K562 (cell line): ENCODE data around the gene SLC25A53. TPM values are rescaled to one million over a fixed set of nuclear protein-coding genes. Genes with fewer than 3 reads are reported as not detected.

Experiments used
- ATAC-seq: fragments of 200-7000 bp; cut with Tn5 transposase; 3 replicates; pipeline ENCODE4 v1.9.1; 2020; ENCODE audit warnings: moderate library complexity
- BruUV-seq: library from RNA; stranded (reverse); fragments of 400-500 nt; replicated peaks from 2 replicates; lab custom pipeline; 2021; lab: Mats Ljungman, UMichigan
- CTCF ChIA-PET: fragments of 300-600 bp; formaldehyde crosslinking; extraction: SDS; loops from one replicate; lab custom pipeline; 2021; ENCODE audit warnings: low intra/inter-chr PET ratio; lab: Yijun Ruan, JAX
- POLR2A ChIA-PET: fragments of 300-600, 350-650 bp; sonication (Branson Sonifier 250); formaldehyde crosslinking; extraction: SDS; loops from one replicate; lab custom pipeline; 2021; ENCODE audit warnings: antibody characterized with exemption, inconsistent platforms; lab: Yijun Ruan, JAX
- DNase-seq, 4 experiments: peaks; one replicate each; pipeline versions ENCODE4 v3.0.0 to v3.0.0-alpha.2; 2011 to 2018; ENCODE audit warnings: low spot score in 3 of 4, mixed read lengths in 3 of 4; ENCODE audit errors: extremely low read depth in 1 of 4
- FAIRE-seq: peaks from 2 replicates; lab custom pipeline; 2011; peaks lifted over from hg19 to GRCh38; lab: Jason Lieb, UNC
- H2AFZ ChIP-seq: 2 replicates; pipeline ENCODE4 v1.6.0; 2011; ENCODE audit warnings: low read depth, low read length, control low read depth, inconsistent platforms
- H3K27ac ChIP-seq: fragments of 200-600 bp; 3 replicates; pipeline ENCODE4 v1.8.0; 2011; ENCODE audit warnings: low read depth, mild to moderate bottlenecking, control low read depth, inconsistent platforms, low read length, moderate library complexity, mixed read lengths; ENCODE audit errors: extremely low read depth
- H3K27me3 ChIP-seq, 2 experiments: fragments of 300-600 bp in 1 of 2; 2 replicates in 1 of 2; 3 replicates in 1 of 2; pipeline versions ENCODE4 v1.6.0 to v1.8.0; 2011; ENCODE audit warnings: inconsistent platforms in 2 of 2, low read length in 2 of 2, mild to moderate bottlenecking in 1 of 2, mixed read lengths in 1 of 2, moderate library complexity in 1 of 2; ENCODE audit not compliant: control insufficient read depth in 2 of 2, insufficient read depth in 2 of 2
- H3K36me3 ChIP-seq: fragments of 300-600 bp; 3 replicates; pipeline ENCODE4 v1.8.0; 2011; ENCODE audit warnings: mild to moderate bottlenecking, low read length, inconsistent platforms; ENCODE audit not compliant: control insufficient read depth, insufficient read depth
- H3K4me1 ChIP-seq, 2 experiments: fragments of 200-600 bp in 1 of 2; replicated peaks in 1 of 2; 2 replicates in 1 of 2; 3 replicates in 1 of 2; pipeline versions ENCODE4 v1.5.1 to v1.8.0; 2011; ENCODE audit warnings: inconsistent platforms in 2 of 2, low read length in 2 of 2, mild to moderate bottlenecking in 1 of 2, mixed read lengths in 1 of 2, moderate library complexity in 1 of 2; ENCODE audit not compliant: control insufficient read depth in 2 of 2, insufficient read depth in 2 of 2
- H3K4me2 ChIP-seq: 2 replicates; pipeline ENCODE4 v1.6.1; 2011; ENCODE audit warnings: low read length, control low read depth, inconsistent platforms, mixed read lengths; ENCODE audit not compliant: insufficient read depth
- H3K4me3 ChIP-seq: fragments of 200-600 bp; sonication (generic), shearing (Covaris generic); 2 replicates; pipeline ENCODE4 v1.5.1; 2016; ENCODE audit warnings: control low read depth, inconsistent platforms
- H3K79me2 ChIP-seq: fragments of 200-600 bp; 3 replicates; pipeline ENCODE4 v1.8.0; 2011; ENCODE audit warnings: low read length, inconsistent platforms; ENCODE audit not compliant: control insufficient read depth, insufficient read depth
- H3K9ac ChIP-seq, 2 experiments: 2 replicates each; pipeline versions ENCODE4 v1.6.0 to v1.6.1; 2011; ENCODE audit warnings: low read depth in 2 of 2, low read length in 2 of 2, control low read depth in 1 of 2, inconsistent platforms in 1 of 2, mild to moderate bottlenecking in 1 of 2, mixed read lengths in 1 of 2; ENCODE audit not compliant: insufficient read depth in 1 of 2
- H3K9me1 ChIP-seq: one replicate; pipeline ENCODE4 v1.6.0; 2011; ENCODE audit warnings: inconsistent platforms, mild to moderate bottlenecking, low read length, moderate library complexity; ENCODE audit not compliant: control insufficient read depth, insufficient read depth
- H3K9me3 ChIP-seq: replicated peaks from 2 replicates; pipeline ENCODE4 v1.5.1; 2011; ENCODE audit warnings: low read depth, low read length, inconsistent platforms; ENCODE audit not compliant: control insufficient read depth, insufficient read depth
- H4K20me1 ChIP-seq: replicated peaks from 2 replicates; pipeline ENCODE4 v1.6.1; 2011; ENCODE audit warnings: low read length, inconsistent platforms, mixed read lengths; ENCODE audit not compliant: control insufficient read depth, insufficient read depth
- CTCF ChIP-seq, 3 experiments: IDR thresholded peaks in 2 of 3; conservative IDR thresholded peaks in 1 of 3; 2 replicates each; pipeline ENCODE4 v1.5.1; 2011 to 2012; ENCODE audit warnings: low read length in 3 of 3, mild to moderate bottlenecking in 3 of 3, control low read depth in 2 of 3, improper control_type of control experiment in 1 of 3, inconsistent platforms in 1 of 3, low read depth in 1 of 3, mixed read lengths in 1 of 3, moderate library complexity in 1 of 3; ENCODE audit not compliant: insufficient read depth in 2 of 3
- IRF9 ChIP-seq: fragments of 450-650 bp; IDR thresholded peaks from 2 replicates; pipeline ENCODE4 v1.6.1; 2016; ENCODE audit warnings: missing biosample characterization, missing genetic modification characterization
- RAD21 ChIP-seq, 2 experiments: fragments of 250-450 bp in 1 of 2; fragments of 450-650 bp in 1 of 2; sonication (Bioruptor Pico) in 1 of 2; formaldehyde crosslinking in 1 of 2; IDR thresholded peaks in 1 of 2; conservative IDR thresholded peaks in 1 of 2; 2 replicates each; pipeline versions ENCODE4 v1.4.0 to v1.8.0; 2020 to 2022; ENCODE audit warnings: mild to moderate bottlenecking in 2 of 2, moderate library complexity in 1 of 2
- ZNF12 ChIP-seq: sonication (generic); formaldehyde crosslinking; IDR thresholded peaks from 2 replicates; pipeline ENCODE4 v1.4.0; 2020; ENCODE audit warnings: mild to moderate bottlenecking, missing genetic modification reagents
- WGBS: fragments of 100-300 bp; shearing (Covaris generic); methylation state at CpG from one replicate; pipeline ENCODE4 v1.1.6; 2016; ENCODE audit warnings: low coverage, mixed read lengths; ENCODE audit not compliant: insufficient coverage; ENCODE audit errors: missing lambda C conversion rate; 5-methylcytosine and 5-hydroxymethylcytosine counted together
- in situ Hi-C: fragments of 300-500 bp; cut with MboI; formaldehyde crosslinking; loops from 4 replicates; pipeline ENCODE4 v1.15.0; 2018; ENCODE audit warnings: inconsistent platforms, mixed read lengths
- intact Hi-C: fragments of 100-400 bp; cut with micrococcal nuclease; formaldehyde crosslinking; loops from 2 replicates; pipeline ENCODE4 v1.14.2; 2022
- polyA plus RNA-seq, 8 experiments: library from polyadenylated mRNA; depleted of rRNA in 4 of 8; stranded (reverse) in 5 of 8; unstranded in 3 of 8; fragments of >200 nt; fragmentation: Nextera tagmentation in 2 of 8; fragmentation: Illumina TruSeq in 1 of 8; extraction: Ambion mirVana in 2 of 8; extraction: Trizol in 1 of 8; gene quantifications; 2 replicates each; pipeline versions ENCODE4 v1.2.1 to v1.2.3, GENCODE V29; 2011 to 2014; ENCODE audit warnings: inconsistent platforms in 1 of 8, missing spikeins in 1 of 8
- total RNA-seq, 7 experiments: library from RNA; depleted of rRNA in 6 of 7; stranded (reverse); fragments of >200 nt in 6 of 7; fragmentation: Illumina TruSeq in 2 of 7; extraction: Trizol in 2 of 7; gene quantifications; 2 replicates each; pipeline versions ENCODE4 v1.2.1 to v1.2.3, GENCODE V29; 2011 to 2021; ENCODE audit warnings: low replicate concordance in 1 of 7
- TF ChIP-seq, protein P1 (sequence below), 2 experiments: fragments of 450-650 bp; formaldehyde crosslinking in 1 of 2; IDR thresholded peaks; 2 replicates each; pipeline versions ENCODE4 v1.4.0 to v1.6.1; 2014 to 2020; ENCODE audit warnings: mild to moderate bottlenecking in 2 of 2, borderline replicate concordance in 1 of 2, low read depth in 1 of 2

The SLC25A53 gene
- total and polyA plus RNA-seq, 9 of the 15 experiments (the other 6 are each of a cell fraction or from before 2014, with no cell fraction given), result 2.4 to 8.6 (median 5.6) TPM

GRCh38 chrX:104195489-104196084, 38.8 kb upstream of the SLC25A53 start:
- Histone ChIP-seq H3K27ac (no peak overlapping the region), H3K79me2 (no peaks in the 10 kb centered on the region), H3K9me1 (no peaks in the 10 kb centered on the region), H3K9ac (no peak overlapping the region), H3K9me3 (no peaks in the 10 kb centered on the region), H2AFZ (no peak overlapping the region), H4K20me1 (no peaks in the 10 kb centered on the region), H3K4me2 (no peak overlapping the region), H3K36me3 (peaks cover 27% of the 10 kb centered on the region; the same call in 2 of the 3 replicates), H3K27me3 (no peaks in the 10 kb centered on the region), H3K4me3 (no peak overlapping the region), H3K4me1 (no peaks in the 10 kb centered on the region)
- no TSS peak for BruUV-seq
- WGBS, result 100% methylated on average over 1 of the region's 1 CpG
- TF ChIP-seq ZNF12 (CRISPR knock-in tag), result no peak
- peak in 1 of 2 experiments; percentile 37; a peak in 3 of 4 replicates for TF ChIP-seq RAD21 (CRISPR knock-in tag; conservative IDR thresholded peaks at IDR 0.05 in 1 of 2, IDR thresholded peaks at IDR 0.05 in 1 of 2)
- TF ChIP-seq CTCF (IDR thresholded peaks at IDR 0.05 in 2 of 3, conservative IDR thresholded peaks at IDR 0.05 in 1 of 3; ENCODE audit: insufficient read depth in 2 of 3, low read depth in 1 of 3, low read length in 3 of 3), result peak; percentile 34 to 68 (median 57); a peak in 5 of 6 replicates
- TF ChIP-seq, protein P1, sequence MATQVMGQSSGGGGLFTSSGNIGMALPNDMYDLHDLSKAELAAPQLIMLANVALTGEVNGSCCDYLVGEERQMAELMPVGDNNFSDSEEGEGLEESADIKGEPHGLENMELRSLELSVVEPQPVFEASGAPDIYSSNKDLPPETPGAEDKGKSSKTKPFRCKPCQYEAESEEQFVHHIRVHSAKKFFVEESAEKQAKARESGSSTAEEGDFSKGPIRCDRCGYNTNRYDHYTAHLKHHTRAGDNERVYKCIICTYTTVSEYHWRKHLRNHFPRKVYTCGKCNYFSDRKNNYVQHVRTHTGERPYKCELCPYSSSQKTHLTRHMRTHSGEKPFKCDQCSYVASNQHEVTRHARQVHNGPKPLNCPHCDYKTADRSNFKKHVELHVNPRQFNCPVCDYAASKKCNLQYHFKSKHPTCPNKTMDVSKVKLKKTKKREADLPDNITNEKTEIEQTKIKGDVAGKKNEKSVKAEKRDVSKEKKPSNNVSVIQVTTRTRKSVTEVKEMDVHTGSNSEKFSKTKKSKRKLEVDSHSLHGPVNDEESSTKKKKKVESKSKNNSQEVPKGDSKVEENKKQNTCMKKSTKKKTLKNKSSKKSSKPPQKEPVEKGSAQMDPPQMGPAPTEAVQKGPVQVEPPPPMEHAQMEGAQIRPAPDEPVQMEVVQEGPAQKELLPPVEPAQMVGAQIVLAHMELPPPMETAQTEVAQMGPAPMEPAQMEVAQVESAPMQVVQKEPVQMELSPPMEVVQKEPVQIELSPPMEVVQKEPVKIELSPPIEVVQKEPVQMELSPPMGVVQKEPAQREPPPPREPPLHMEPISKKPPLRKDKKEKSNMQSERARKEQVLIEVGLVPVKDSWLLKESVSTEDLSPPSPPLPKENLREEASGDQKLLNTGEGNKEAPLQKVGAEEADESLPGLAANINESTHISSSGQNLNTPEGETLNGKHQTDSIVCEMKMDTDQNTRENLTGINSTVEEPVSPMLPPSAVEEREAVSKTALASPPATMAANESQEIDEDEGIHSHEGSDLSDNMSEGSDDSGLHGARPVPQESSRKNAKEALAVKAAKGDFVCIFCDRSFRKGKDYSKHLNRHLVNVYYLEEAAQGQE (IDR thresholded peaks at IDR 0.05; ENCODE audit: borderline replicate concordance), result 0 out of 2 replicates have a peak, but pooled peaks have one; percentile 4
- TF ChIP-seq, protein P1 (CRISPR knock-in tag; IDR thresholded peaks at IDR 0.05; ENCODE audit: low read depth), result no peak
- no peak for TF ChIP-seq IRF9 (tag)
- intact Hi-C loops, result loop anchor here (5.0 kb wide), 1 partner anchor 147 kb away; no protein-coding TSS in a partner anchor
- DNase-seq (peak; percentile 12 to 31 (median 26)), ATAC-seq (peak; percentile 84), FAIRE-seq (no peak)
- CTCF ChIA-PET, result interaction anchor here (1.1 kb wide), 1 partner anchor 75 kb away, joined by 3 read pairs; no protein-coding TSS in a partner anchor
- POLR2A ChIA-PET, result no interaction called here
- in situ Hi-C loops, result no loop called here
